ENCODE data around the gene ALG5.

The ALG5 gene

GRCh38 chr13:37009692-37010091 lies 10.6 kb upstream of the ALG5 start:
- TF ChIP-seq ZNF565 (CRISPR knock-in tag; conservative IDR thresholded peaks at IDR 0.05; ENCODE audit: low read depth) (no peak), ZNF70 (CRISPR knock-in tag; IDR thresholded peaks at IDR 0.05) (no peak), ZFP30 (CRISPR knock-in tag; IDR thresholded peaks at IDR 0.05) (no peak), PPARA (CRISPR knock-in tag; IDR thresholded peaks at IDR 0.05; ENCODE audit: borderline replicate concordance) (no peak), CSRNP3 (CRISPR knock-in tag; IDR thresholded peaks at IDR 0.05) (no peak), TOX (CRISPR knock-in tag; IDR thresholded peaks at IDR 0.05; ENCODE audit: borderline replicate concordance) (no peak), TCF4 (CRISPR knock-in tag; IDR thresholded peaks at IDR 0.05; ENCODE audit: borderline replicate concordance) (no peak), CSDC2 (CRISPR knock-in tag; IDR thresholded peaks at IDR 0.05) (no peak), PATZ1 (CRISPR knock-in tag; IDR thresholded peaks at IDR 0.05; ENCODE audit: borderline replicate concordance) (no peak), ISL1 (CRISPR knock-in tag; IDR thresholded peaks at IDR 0.05) (no peak), SNAI2 (CRISPR knock-in tag; IDR thresholded peaks at IDR 0.05) (no peak), CREB5 (CRISPR knock-in tag; IDR thresholded peaks at IDR 0.05; ENCODE audit: low read depth) (no peak), ZFP3 (CRISPR knock-in tag; IDR thresholded peaks at IDR 0.05) (no peak), BACH2 (CRISPR knock-in tag; IDR thresholded peaks at IDR 0.05; ENCODE audit: borderline replicate concordance) (no peak), TSHZ2 (CRISPR knock-in tag; IDR thresholded peaks at IDR 0.05) (no peak)
- ATAC-seq = no peak

- TF ChIP-seq POU6F1 (CRISPR knock-in tag; IDR thresholded peaks at IDR 0.05; ENCODE audit: borderline replicate concordance, low read depth) (no peak), OSR1 (CRISPR knock-in tag; IDR thresholded peaks at IDR 0.05) (no peak), CREB5 (CRISPR knock-in tag; IDR thresholded peaks at IDR 0.05; ENCODE audit: low read depth) (no peak), ZNF8 (CRISPR knock-in tag; IDR thresholded peaks at IDR 0.05) (no peak), TOX (CRISPR knock-in tag; IDR thresholded peaks at IDR 0.05; ENCODE audit: borderline replicate concordance) (no peak)
- no peak for ATAC-seq
These were observed 2.7 kb upstream of the ALG5 start for GRCh38 chr13:37001921-37002250.

- no peak for ATAC-seq
- TF ChIP-seq CSRNP3 (CRISPR knock-in tag; IDR thresholded peaks at IDR 0.05) (no peak), ZC3H10 (CRISPR knock-in tag; IDR thresholded peaks at IDR 0.05) (no peak), TCF4 (CRISPR knock-in tag; IDR thresholded peaks at IDR 0.05; ENCODE audit: borderline replicate concordance) (no peak), OSR1 (CRISPR knock-in tag; IDR thresholded peaks at IDR 0.05) (no peak), PATZ1 (CRISPR knock-in tag; IDR thresholded peaks at IDR 0.05; ENCODE audit: borderline replicate concordance) (no peak), GLIS3 (CRISPR knock-in tag; IDR thresholded peaks at IDR 0.05) (no peak), ARNTL (CRISPR knock-in tag; IDR thresholded peaks at IDR 0.05; ENCODE audit: borderline replicate concordance, low read depth) (no peak), PPARA (CRISPR knock-in tag; IDR thresholded peaks at IDR 0.05; ENCODE audit: borderline replicate concordance) (no peak), ESRRG (CRISPR knock-in tag; IDR thresholded peaks at IDR 0.05) (no peak), CREB5 (CRISPR knock-in tag; IDR thresholded peaks at IDR 0.05; ENCODE audit: low read depth) (no peak), ZFP30 (CRISPR knock-in tag; IDR thresholded peaks at IDR 0.05) (no peak)
These were observed 507 bp downstream of the ALG5 start for GRCh38 chr13:36998624-36999041.

Data from SK-N-SH treated with all-trans-retinoic acid at 6 μM for 48 hours (cell line).